Measurements from ENCODE around the gene GALE.
"Not testable (repeated sequence)": the region's sequence is repeated elsewhere in the genome, so short reads cannot be mapped to it uniquely, and the experiment has no call there.

GALE gene

DNA sequence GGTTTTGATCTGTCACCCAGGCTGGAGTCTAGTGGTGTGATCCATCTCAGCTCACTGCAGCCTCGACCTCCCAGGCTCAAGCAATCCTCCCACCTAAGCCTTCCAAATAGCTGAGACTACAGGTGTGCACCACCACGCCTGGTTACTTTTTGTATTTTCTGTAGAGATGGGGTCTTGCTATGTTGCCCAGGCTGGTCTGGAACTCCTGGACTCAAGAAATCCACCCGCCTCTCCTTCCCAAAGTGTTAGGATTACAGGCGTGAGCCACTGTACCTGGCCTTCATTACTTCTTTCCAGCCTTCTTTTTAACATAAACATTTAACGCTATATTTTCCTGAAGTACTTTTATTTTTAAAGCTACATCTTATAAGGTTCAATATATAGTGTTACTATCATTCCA is 43.1 kb upstream of the GALE start:
- no peaks in the 10 kb centered on the region for H3K9me3 ChIP-seq (ENCODE audit: insufficient read depth, low read length)
- TF ChIP-seq, protein P1, sequence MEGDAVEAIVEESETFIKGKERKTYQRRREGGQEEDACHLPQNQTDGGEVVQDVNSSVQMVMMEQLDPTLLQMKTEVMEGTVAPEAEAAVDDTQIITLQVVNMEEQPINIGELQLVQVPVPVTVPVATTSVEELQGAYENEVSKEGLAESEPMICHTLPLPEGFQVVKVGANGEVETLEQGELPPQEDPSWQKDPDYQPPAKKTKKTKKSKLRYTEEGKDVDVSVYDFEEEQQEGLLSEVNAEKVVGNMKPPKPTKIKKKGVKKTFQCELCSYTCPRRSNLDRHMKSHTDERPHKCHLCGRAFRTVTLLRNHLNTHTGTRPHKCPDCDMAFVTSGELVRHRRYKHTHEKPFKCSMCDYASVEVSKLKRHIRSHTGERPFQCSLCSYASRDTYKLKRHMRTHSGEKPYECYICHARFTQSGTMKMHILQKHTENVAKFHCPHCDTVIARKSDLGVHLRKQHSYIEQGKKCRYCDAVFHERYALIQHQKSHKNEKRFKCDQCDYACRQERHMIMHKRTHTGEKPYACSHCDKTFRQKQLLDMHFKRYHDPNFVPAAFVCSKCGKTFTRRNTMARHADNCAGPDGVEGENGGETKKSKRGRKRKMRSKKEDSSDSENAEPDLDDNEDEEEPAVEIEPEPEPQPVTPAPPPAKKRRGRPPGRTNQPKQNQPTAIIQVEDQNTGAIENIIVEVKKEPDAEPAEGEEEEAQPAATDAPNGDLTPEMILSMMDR (IDR thresholded peaks at IDR 0.05; ENCODE audit: low read depth, low read length): no peak
- TF ChIP-seq EZH2phosphoT487 (IDR thresholded peaks at IDR 0.05; ENCODE audit: low read depth): no peak
- H3K36me3 ChIP-seq (replicated peaks; ENCODE audit: low read depth, low read length): peaks cover 24% of the 10 kb centered on the region
- H4K20me1 ChIP-seq (ENCODE audit: insufficient read depth, low read length): no peaks in the 10 kb centered on the region
- H3K27ac ChIP-seq (ENCODE audit: low read length): no peak overlapping the region
- H2AFZ ChIP-seq (ENCODE audit: low read depth, low read length): no peak overlapping the region
- no peaks in the 10 kb centered on the region for H3K4me1 ChIP-seq (ENCODE audit: low read length)
- no peaks in the 10 kb centered on the region for H3K79me2 ChIP-seq (ENCODE audit: low read length)
- H3K27me3 ChIP-seq (ENCODE audit: low read depth, low read length): no peaks in the 10 kb centered on the region
- no peak overlapping the region for H3K4me2 ChIP-seq (ENCODE audit: low read length)
- no peak overlapping the region for H3K9ac ChIP-seq (ENCODE audit: low read length)
- no peak overlapping the region for H3K4me3 ChIP-seq (ENCODE audit: low read length)

GRCh38 chr1:23838401-23838866 is 37.9 kb upstream of the GALE start:
- peaks cover 15% of the 10 kb centered on the region for H3K4me1 ChIP-seq (ENCODE audit: low read length)
- peak overlapping the region; percentile 46 for H3K9ac ChIP-seq (ENCODE audit: low read length)
- TF ChIP-seq EZH2phosphoT487 (IDR thresholded peaks at IDR 0.05; ENCODE audit: low read depth): no peak
- TF ChIP-seq, protein P1 (IDR thresholded peaks at IDR 0.05; ENCODE audit: low read depth, low read length): no peak

GRCh38 chr1:23837908-23838307 is 37.4 kb upstream of the GALE start:
- Histone ChIP-seq H4K20me1 (ENCODE audit: insufficient read depth, low read length) (no peaks in the 10 kb centered on the region), H3K4me2 (ENCODE audit: low read length) (peak overlapping the region; percentile 89), H3K9me3 (ENCODE audit: insufficient read depth, low read length) (no peaks in the 10 kb centered on the region), H3K27ac (ENCODE audit: low read length) (no peak overlapping the region), H3K36me3 (replicated peaks; ENCODE audit: low read depth, low read length) (no peaks in the 10 kb centered on the region), H2AFZ (ENCODE audit: low read depth, low read length) (peak overlapping the region; percentile 66), H3K4me1 (ENCODE audit: low read length) (peaks cover 15% of the 10 kb centered on the region), H3K4me3 (ENCODE audit: low read length) (peak overlapping the region; percentile 71), H3K9ac (ENCODE audit: low read length) (peak overlapping the region; percentile 30; the same call in 1 of the 2 replicates), H3K79me2 (ENCODE audit: low read length) (no peaks in the 10 kb centered on the region), H3K27me3 (ENCODE audit: low read depth, low read length) (no peaks in the 10 kb centered on the region)
- TF ChIP-seq EZH2phosphoT487 (IDR thresholded peaks at IDR 0.05; ENCODE audit: low read depth): no peak
- TF ChIP-seq, protein P1 (IDR thresholded peaks at IDR 0.05; ENCODE audit: low read depth, low read length): no peak

More at GRCh38 chr1:23838401-23838866, 37.9 kb upstream of the GALE start:
- H3K36me3 ChIP-seq (replicated peaks; ENCODE audit: low read depth, low read length): no peaks in the 10 kb centered on the region
- H3K79me2 ChIP-seq (ENCODE audit: low read length): no peaks in the 10 kb centered on the region
- no peaks in the 10 kb centered on the region for H3K27me3 ChIP-seq (ENCODE audit: low read depth, low read length)
- peak overlapping the region; percentile 66 for H2AFZ ChIP-seq (ENCODE audit: low read depth, low read length)
- no peaks in the 10 kb centered on the region for H4K20me1 ChIP-seq (ENCODE audit: insufficient read depth, low read length)
- H3K4me2 ChIP-seq (ENCODE audit: low read length): peak overlapping the region; percentile 89
- no peak overlapping the region for H3K27ac ChIP-seq (ENCODE audit: low read length)
- H3K9me3 ChIP-seq (ENCODE audit: insufficient read depth, low read length): no peaks in the 10 kb centered on the region
- peak overlapping the region; percentile 71 for H3K4me3 ChIP-seq (ENCODE audit: low read length)

DNA sequence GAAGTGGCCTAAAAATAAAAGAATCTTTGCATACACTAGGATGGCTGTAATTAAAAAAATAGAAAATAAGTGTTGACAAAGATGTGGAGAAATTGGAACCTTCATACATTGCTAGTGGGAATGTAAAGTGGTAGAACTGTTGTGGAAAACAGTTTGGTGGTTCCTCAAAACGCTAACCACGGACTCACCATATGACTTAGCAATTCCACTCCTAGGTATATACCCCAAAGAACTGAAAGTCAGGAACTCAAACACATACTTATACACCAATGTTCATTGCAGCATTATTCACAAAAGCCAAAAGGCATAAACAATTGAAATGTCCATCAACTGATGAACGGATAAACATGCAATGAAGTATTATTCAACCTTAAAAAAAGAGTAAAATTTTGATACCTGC is 35.5 kb upstream of the GALE start:
- no peaks in the 10 kb centered on the region for H3K79me2 ChIP-seq (ENCODE audit: low read length)
- peaks cover 15% of the 10 kb centered on the region for H3K4me1 ChIP-seq (ENCODE audit: low read length)
- no peaks in the 10 kb centered on the region for H3K27me3 ChIP-seq (ENCODE audit: low read depth, low read length)
- no peak overlapping the region; the same call in 1 of the 2 replicates for H3K4me2 ChIP-seq (ENCODE audit: low read length)
- no peak overlapping the region for H2AFZ ChIP-seq (ENCODE audit: low read depth, low read length)
- H4K20me1 ChIP-seq (ENCODE audit: insufficient read depth, low read length): no peaks in the 10 kb centered on the region
- H3K9ac ChIP-seq (ENCODE audit: low read length): no peak overlapping the region
- H3K27ac ChIP-seq (ENCODE audit: low read length): no peak overlapping the region
- H3K4me3 ChIP-seq (ENCODE audit: low read length): no peak overlapping the region
- no peaks in the 10 kb centered on the region for H3K36me3 ChIP-seq (replicated peaks; ENCODE audit: low read depth, low read length)
- no peaks in the 10 kb centered on the region for H3K9me3 ChIP-seq (ENCODE audit: insufficient read depth, low read length)
- TF ChIP-seq, protein P1 (IDR thresholded peaks at IDR 0.05; ENCODE audit: low read depth, low read length): no peak
- no peak for TF ChIP-seq EZH2phosphoT487 (IDR thresholded peaks at IDR 0.05; ENCODE audit: low read depth)

DNA sequence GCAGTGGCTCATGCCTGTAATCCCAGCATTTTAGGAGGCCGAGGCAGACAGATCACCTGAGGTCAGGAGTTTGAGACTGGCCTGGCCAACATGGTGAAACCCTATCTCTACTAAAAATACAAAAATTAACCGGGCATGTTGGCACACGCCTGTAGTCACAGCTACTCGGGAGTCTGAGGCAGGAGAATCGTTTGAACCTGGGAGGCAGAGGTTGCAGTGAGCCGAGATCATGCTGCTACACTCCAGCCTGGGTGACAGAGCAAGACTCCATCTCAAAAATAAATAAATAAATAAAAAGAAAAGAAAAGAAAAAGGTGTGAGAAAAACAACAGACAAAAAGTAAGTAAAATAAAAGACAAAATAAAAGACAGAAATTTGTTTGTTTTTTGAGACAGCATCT is 33.6 kb upstream of the GALE start:
- H3K36me3 ChIP-seq (replicated peaks; ENCODE audit: low read depth, low read length); H3K27me3 ChIP-seq (ENCODE audit: low read depth, low read length); H3K4me3 ChIP-seq (ENCODE audit: low read length); H4K20me1 ChIP-seq (ENCODE audit: insufficient read depth, low read length); H3K4me2 ChIP-seq (ENCODE audit: low read length); H3K79me2 ChIP-seq (ENCODE audit: low read length); H3K9ac ChIP-seq (ENCODE audit: low read length); H3K9me3 ChIP-seq (ENCODE audit: insufficient read depth, low read length); H3K27ac ChIP-seq (ENCODE audit: low read length); H2AFZ ChIP-seq (ENCODE audit: low read depth, low read length): not testable (repeated sequence)
- peaks cover 15% of the 10 kb centered on the region for H3K4me1 ChIP-seq (ENCODE audit: low read length)

Data from OCI-LY3 (cell line).